Stimulated activated CD4-positive, alpha-beta T cell treated with anti-CD3 and anti-CD28 coated beads, TNF-alpha, amount 100 ng/mL, for 1 hour (primary cell): ENCODE results near the gene ATP5ME.
"Not testable (repeated sequence)": the region's sequence is repeated elsewhere in the genome, so short reads cannot be mapped to it uniquely, and the experiment has no call there.

Experiments
- DNase-seq, 3 donors: peaks; one replicate each; pipeline ENCODE4 v3.0.0-alpha.2; 2020; ENCODE audit warnings: low read depth in 3 of 3, low spot score in 1 of 3

Gene ATP5ME

GRCh38 chr4:671769-672168 is 2.3 kb downstream of the ATP5ME start:
- no peak for DNase-seq

GRCh38 chr4:669806-670559 is 4.1 kb downstream of the ATP5ME start:
- not testable (repeated sequence) for DNase-seq

- DNase-seq: not testable (repeated sequence)
Observed at GRCh38 chr4:668219-668618, 5.9 kb downstream of the ATP5ME start.

- no peak for DNase-seq
Observed at GRCh38 chr4:667545-667925, 6.5 kb downstream of the ATP5ME start.

- no peak for DNase-seq
Observed at GRCh38 chr4:666822-667544, 7.1 kb downstream of the ATP5ME start.

GRCh38 chr4:666436-666810 is 7.7 kb downstream of the ATP5ME start:
- DNase-seq: no peak

GRCh38 chr4:665751-666435 is 8.2 kb downstream of the ATP5ME start:
- no peak for DNase-seq

GRCh38 chr4:665381-665750 is 8.7 kb downstream of the ATP5ME start:
- DNase-seq: no peak

- DNase-seq: no peak
Observed at GRCh38 chr4:664713-665231, 9.3 kb downstream of the ATP5ME start.

GRCh38 chr4:663438-664428 is 10.3 kb downstream of the ATP5ME start:
- peak; percentile 30 to 65 (median 44) for DNase-seq

- DNase-seq: no peak
Observed at GRCh38 chr4:663046-663437, 11.0 kb downstream of the ATP5ME start.

GRCh38 chr4:661881-662761 is 12.0 kb downstream of the ATP5ME start:
- no peak for DNase-seq

- DNase-seq: no peak
Observed at GRCh38 chr4:661231-661630, 12.8 kb downstream of the ATP5ME start.

- no peak for DNase-seq
Observed at GRCh38 chr4:660401-660800, 13.7 kb downstream of the ATP5ME start.

- no peak for DNase-seq
Observed at GRCh38 chr4:659851-660250, 14.2 kb downstream of the ATP5ME start.

GRCh38 chr4:658681-659667 is 15.1 kb downstream of the ATP5ME start:
- no peak for DNase-seq

- DNase-seq: no peak
Observed at GRCh38 chr4:657834-658667, 16.0 kb downstream of the ATP5ME start.
